Effector CD4-positive, alpha-beta T cell (primary cell): Measurements from ENCODE around the gene ARL14. TPM values are rescaled to one million over a fixed set of nuclear protein-coding genes. Genes with fewer than 3 reads are reported as not detected.

ENCODE experiments used
- DNase-seq: peaks from one replicate; pipeline ENCODE4 v3.0.0-alpha.2; 2020
- total RNA-seq: gene quantifications from one replicate; lab custom pipeline; 2026; lab: John Stamatoyannopoulos, UW

ARL14 gene
- total RNA-seq: not detected

DNA sequence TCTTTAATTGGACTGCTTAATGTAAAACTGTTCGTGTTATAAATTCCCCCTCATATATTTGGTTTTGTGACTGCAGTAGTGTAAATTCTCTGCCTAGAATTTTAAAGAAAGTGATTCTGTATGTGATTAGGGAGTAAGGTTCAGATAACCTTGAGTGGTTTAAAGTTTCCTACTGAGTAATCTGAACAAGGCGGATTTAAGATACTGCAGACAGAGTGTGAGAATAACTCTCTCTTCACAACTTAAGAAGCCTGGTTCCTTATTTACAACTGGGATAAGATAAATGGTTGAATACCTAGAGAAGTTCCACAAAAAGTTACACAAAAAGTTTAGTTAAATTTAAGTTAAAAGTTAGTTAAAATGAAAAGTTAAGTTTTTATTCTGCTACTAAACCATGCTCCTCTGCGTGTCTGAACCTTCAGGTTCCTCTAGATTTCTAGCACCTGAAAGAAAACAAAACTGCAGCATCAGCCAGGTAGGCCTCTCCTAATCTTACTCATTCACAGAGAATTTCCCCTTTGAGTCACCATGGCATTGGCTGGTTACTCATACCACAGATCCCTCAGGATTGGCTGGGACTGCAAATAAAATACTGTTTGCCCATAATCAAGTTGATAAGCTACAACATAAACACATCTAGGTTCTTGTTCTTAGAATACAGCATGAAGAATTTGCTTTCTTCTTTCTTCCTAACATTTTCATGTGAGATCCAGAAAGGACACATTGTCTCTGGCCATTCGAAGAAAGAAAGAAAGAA, at the start of gene ARL14:
Gene ARL14, plus strand, starts transcription at position 614 of the 757 bp plus-strand sequence. CDS start 187 bp downstream, outside the sequence.
- no peak for DNase-seq

DNA sequence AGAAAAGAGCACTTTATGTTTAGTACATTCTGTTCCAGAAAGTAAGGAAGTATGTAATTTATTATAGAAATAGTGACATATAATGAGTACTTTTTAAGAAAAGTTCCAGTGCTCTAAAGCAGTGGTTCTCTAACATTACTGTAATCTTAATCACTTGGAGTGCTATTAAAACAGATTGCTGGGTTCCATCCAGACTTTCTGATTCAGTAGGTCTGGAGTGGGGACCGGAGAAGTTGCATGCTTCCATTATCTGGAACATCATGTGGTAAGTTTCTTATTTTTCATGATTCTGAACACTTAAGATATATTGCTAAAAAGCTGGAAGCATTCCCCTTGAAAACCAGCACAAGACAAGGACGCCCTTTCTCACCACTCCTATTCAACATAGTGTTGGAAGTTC, 47.5 kb upstream of the ARL14 start:
- no peak for DNase-seq

DNA sequence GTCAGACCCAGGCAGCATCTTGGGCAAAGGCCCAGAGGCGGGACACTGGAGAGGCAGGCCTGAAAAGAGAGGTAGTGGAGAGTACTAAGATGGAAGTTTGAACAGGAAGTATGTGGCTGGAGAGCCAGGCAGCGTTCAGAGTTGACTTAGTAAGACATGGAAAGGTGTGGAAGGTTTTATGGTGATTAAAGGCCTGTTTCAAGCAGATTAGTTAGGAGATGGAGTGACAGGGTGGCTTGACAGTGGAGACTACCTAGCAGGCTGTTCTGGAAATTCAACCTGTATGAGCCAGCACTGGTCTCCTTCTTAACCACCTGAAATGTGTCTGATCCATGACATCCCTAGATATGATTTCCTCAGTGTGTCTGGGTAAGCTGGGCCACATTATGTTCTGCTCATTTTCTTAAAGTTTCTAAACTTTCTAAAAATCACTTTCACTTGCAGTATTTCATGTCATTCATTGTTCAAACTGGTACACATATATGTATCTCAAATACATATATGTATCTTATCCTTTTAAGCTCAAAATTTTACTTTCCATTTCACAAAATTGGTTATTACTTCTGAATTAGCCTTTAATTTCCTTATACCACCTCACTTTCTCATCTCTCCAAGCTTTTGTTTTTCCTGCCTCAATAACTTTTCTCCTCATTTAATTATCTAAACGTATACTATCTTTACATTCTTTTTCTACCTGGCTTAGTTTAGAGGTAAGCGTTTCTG, 43.4 kb upstream of the ARL14 start:
- no peak for DNase-seq

DNA sequence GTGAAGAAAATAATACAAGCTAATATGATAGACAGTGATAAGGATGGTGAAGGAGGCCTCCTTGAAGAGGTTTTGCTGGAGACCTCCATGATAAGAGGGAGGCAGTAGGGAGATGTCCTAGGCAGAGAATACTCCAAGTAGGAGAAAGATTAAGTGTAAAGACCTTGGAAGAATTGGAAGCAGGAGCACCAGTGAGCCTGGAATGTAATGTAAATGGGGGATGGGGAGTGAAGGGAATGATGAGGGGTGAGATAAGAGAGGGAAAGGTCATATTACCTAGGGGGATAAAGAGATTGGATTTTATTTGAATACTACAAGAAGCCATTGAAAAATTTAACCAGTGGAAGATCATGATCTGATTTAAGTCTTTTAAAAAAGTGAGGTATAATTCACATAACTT, 41.7 kb upstream of the ARL14 start:
- DNase-seq: no peak

DNA sequence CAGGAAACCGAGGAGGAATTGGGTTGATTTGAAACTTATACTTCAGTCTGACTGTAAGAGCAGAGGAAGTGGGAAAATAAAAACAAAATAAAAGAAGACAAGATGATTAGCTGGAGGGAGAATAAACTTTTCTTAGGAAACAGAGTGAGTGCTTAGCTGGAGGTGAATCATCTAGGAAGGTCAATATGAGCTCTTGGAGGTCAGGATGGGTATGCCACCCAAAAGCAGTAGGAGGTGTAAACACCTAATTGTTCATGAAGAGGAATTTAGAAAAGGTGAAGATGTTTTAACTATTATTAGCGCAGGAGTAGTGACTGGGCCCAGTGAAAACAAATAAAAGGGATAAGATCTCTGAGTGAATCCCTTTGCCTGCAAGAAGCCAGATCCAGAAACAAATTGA, 39.9 kb upstream of the ARL14 start:
- no peak for DNase-seq

DNA sequence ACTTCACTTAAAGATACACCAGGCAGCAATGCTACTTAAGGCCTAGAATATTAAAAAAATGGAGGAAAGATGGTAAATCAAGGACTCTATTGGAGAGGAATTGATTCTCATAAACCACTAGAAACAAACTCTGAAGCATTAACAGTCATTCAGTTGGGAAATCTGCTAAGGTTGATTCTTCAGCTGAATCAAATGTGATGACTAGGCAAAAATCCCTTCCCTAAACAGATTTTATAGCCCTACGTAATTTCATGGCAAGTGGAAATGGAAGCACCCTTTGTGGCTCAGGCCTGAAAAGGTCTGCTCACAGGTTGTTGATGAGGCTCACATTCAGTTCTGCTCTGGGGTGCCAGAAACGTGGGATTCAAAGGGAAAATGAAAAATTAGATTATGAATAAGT, 38.8 kb upstream of the ARL14 start:
- no peak for DNase-seq

DNA sequence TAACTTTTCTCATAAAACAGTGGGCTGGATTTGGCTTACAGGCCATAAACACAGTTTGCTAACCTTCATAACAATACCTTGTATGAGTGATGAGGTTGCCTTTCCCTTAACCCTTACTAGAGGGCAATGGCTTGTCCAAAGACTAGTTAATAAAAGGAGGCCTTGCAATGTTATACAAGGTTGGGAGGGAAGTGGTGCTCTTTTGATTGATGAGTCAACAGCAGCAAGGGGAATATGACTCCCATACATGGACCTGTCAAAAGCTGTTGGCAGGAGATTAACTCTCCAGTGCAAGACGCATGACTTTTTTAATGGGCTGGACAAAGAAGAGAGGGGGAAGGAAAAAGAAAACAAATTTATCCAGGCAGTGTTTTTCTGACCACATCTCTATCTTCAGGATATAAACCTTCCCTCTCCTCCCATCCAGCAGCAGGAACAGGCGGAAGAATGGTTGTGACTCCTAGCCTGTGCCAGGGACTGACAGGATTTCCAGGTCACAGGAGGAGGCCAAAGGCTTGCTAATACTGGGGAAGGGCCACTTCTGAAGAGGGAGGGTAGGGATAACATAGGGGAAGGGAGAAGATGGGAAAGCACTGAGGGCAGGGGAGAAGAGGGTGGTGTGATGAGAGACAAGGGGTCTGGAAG, 35.2 kb upstream of the ARL14 start:
- no peak for DNase-seq

DNA sequence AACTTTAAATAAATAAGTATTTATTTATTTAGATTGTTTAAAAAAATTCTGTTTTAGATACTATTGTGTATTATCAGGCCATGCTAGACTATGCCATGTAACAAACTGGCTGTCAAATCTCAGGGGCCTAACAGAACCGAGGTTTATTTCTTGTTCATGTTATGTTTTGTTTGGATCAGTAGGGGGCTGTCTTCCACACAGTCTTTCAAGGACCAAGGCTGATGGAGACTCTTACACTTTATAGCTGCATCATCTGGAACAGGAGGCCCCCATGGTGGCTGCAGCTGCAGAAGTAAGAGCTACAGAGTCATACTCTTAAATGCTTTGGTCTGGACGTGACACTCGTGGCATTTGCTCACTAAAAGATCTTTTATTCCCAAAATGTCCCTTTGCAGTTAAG, 33.0 kb upstream of the ARL14 start:
- no peak for DNase-seq

DNA sequence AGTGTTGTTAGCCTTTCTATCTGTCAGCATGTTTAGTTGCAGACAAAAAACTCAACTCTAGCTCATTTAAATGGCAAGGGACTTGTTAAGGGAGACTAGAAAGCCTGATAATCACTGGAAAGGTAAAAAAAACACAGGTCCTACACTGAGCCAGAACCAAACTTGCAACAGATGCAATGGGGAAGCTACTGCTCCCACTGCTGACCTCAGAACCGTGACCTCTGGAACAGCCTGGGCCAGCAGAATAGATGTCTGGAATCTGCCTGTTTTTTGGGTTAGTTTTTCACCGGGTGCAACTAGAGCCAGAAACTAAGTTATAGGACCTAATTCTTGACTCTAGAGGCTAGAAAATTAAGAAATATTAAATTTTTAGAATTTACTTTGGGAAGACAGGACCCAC, 32.5 kb upstream of the ARL14 start:
- DNase-seq: no peak

DNA sequence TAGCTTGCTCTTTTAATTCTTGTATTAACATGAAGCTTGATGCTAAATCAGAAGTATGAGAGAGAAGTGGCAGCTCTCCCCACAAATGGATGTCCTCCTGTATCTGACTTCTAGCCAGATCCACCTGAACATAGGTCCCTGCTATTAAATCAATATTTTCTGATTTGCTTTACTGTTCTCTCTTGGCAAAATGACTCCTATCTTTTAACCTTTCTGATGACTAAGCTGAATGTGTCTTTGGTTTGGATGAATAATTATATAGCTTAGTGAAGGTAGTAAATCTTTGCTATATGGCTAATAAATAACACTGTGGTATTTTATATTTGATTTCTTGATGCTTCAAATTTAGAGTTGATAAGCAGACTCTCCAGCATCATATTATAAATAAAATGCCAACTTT, 28.3 kb upstream of the ARL14 start:
- no peak for DNase-seq

DNA sequence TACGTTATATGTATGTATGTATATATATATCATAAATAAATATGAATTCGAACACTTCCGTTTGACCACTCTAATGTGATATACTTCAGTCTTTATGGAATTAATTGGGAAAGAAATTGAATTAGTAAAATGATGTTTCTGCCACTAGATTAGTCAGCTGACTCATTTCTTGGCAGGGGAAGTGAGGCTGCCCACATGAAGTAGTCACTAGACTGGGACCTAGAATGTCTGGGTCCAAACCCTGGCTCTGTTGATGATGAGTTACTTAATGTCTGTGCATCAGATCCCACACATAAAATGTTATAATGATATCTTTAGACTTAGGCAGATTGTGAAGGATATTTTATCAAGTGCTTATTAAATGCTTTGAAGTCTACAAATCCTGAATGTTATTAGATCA, 27.4 kb upstream of the ARL14 start:
- DNase-seq: no peak

DNA sequence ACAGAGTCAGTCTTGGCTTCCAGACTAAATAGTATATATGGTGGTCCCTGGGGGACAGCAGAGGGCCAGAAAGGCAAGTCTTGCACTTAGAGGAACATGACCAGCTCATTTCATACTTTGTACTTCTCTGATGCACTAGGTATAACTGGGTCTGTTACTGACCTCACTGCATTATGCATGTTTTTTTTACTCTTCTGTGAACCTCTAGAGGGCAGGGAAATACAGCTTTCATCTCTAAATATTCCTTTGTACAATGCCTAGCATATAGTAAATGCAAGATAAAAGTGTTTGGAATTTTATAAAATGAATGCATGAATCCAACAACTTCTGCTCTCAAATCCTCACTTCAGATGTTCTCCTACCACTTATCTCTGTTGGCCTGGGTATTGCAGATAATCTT, 23.4 kb upstream of the ARL14 start:
- DNase-seq: no peak

DNA sequence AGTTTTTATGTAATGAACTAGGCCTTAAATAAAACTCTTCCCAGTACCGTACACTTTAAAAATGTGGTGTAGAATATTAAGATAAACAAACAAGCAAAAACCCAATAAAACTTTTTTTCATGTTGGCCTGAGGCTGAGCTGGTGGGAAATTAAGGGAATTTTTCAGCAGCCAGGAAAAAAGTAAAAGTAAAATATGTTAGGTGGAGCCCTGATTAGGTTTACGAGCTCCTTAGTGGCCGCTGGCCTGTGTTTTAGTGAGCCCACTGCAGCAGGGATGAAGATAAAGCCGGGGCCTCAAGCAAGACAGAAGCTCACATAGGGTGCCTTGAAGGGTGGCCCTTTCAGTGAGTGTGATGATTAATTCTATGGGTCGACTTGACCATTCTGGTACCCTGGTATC, 16.1 kb upstream of the ARL14 start:
- DNase-seq: no peak

DNA sequence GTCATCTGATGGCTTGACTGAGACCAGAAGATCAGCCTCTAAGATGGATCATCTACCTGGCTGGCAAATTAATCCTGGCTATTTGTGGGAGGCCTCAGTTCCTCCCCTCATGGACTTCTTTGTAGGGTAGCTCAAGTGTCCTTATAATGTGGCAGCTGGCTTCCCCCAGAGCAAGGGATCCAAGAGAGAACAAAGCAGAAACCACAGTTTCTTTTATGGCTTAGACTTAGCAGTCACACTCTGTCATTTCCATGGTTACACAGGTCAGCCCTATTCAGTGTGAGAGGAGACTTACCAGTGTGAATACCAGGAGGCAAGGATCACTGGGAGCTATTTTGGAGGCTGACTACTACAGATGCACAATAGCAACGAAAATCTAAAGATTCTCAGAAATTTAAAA, 15.3 kb upstream of the ARL14 start:
- no peak for DNase-seq

DNA sequence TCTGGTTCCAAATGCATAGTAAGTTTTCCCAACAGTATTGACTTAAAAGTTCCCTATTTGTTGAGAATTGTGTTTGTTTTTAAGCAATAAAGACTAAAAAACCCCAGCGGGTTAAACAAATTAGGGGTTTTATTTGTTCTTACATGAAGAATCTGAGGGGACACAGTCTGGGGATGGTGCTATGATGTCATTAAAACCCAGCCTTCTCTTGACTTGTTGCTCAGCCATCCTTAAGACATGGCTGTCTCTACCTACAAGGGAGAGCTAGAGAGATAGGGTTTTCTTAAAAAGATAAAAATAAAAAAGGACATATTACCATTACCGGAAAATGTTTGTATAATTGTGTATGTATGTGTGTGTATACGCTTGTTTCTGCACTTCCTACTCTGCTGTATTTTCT, 11.7 kb upstream of the ARL14 start:
- DNase-seq: no peak

DNA sequence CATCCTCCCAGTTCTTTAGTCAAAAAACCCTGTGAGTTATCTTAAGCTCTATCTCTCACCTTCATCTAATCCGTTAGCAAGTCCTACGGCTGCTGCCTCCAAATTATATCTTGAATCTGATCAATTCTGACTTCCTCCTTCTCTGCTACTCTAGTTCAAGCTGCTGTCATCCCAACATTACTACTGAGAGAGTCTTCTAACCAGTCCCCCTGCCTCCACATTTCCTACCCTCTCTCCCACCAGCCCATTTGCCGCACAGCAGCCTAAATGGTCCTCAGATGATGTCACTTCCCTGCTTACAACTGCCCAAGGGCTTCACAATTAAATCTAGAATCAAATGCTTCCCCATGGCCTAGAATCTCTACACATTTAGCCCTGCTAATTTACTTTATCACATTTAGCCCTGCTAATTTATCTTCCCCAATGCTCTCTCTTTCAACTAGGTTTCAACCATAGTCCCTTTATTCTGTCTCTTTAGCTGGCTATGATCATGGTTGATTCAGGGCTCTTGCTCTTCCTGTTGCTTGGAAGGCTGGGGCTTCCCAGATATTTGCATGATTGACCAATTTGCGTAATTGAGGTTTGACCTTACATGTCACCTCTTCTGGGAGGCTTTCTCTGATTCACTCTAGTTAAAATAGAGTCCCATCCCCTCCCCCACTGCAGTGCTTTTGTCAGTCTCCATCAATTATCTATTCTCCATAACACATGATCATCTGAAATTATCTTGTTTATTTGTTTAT, 11.0 kb upstream of the ARL14 start:
- DNase-seq: no peak

DNA sequence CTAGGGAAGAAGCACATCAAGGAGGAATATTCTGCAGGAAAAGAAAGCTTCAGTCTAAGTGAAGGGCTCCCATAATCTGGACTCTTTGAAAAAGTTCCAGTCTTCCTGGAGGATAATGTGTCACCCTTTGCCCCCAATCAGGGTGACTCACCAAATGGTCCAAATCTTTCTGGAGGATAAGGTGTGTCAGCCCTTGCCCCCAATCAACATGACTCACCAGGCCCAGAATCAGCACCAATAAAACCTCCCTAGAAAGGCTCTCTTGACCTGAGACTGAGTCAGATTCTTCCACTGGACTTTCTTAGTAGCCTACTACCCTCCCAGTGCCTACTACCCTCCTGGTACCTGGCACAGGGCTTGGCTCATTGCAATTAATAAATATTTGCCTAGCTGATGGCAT, 9.5 kb upstream of the ARL14 start:
- no peak for DNase-seq

DNA sequence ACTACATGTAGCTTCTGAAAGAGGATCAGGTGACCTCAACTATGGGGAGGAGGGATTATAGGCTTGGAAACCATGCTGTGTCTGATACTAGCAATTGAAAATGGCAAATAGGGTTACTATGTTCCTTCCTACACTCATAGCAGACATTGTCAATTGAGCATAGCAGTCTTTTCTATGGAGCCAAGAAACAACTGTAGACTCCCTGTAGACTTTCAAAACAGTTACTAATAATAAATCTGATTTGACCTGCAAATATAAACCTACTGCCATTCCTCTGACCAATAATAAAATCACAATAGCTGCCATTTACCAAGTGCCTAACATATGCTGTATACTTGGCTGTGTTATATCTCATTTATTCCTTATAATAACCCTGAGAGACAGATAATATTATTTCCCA, 8.5 kb upstream of the ARL14 start:
- no peak for DNase-seq

DNA sequence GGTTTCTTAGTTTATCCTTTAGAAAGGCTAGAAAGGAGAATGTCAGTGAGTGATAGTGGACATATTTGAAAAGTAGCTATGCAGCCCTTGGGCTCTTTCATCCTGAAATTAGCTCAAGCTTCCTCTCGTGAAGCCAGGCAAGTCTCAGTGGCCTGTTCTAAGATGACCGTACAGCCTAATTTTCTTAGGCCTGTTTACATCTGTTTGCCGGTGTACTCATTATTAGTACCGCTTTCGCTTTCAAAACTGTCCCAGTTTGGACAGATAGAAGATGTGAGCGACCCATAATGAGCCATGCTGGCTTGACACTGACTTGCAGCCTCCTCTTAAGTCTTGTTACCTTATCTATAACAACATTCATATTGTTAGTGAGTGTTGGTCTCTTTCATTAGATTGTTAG, 5.7 kb upstream of the ARL14 start:
- DNase-seq: no peak

DNA sequence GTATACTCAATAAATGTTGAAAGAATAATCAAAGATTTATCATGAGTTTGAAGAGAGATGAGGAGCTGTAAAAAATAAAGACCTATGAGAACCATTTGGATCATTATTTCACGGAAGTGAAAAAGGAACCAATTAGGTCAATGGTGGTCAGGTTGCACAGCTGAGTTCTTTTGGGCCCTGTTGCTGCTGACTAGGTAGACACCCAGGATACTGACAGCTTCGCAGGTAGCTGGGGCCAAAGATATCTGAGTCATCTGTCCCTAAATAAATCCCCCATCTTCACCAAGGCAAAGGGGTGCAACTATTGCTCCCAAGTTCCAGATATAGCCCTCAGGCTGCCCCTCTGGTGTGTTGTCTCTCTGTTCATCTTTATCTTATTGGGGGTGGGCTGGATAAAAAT, 5.0 kb upstream of the ARL14 start:
- DNase-seq: no peak

DNA sequence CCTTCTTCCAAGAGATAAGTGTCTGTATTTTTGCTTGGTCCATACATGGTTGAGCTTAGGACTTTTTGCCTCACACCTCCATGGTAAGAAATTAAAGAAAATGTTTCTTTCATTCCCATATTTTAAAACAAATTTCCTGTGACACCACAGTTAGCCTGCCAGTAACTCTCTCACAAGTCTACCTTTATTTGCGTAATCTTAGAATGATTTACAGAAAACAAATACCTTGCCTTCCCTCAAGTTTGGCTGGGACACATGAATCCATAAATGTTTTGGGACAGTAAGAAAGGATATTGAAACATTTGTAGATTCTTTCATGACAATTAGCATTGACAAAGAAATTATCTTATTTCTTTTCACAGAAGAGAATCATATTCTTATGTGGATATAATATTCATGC, 3.8 kb upstream of the ARL14 start:
- no peak for DNase-seq

DNA sequence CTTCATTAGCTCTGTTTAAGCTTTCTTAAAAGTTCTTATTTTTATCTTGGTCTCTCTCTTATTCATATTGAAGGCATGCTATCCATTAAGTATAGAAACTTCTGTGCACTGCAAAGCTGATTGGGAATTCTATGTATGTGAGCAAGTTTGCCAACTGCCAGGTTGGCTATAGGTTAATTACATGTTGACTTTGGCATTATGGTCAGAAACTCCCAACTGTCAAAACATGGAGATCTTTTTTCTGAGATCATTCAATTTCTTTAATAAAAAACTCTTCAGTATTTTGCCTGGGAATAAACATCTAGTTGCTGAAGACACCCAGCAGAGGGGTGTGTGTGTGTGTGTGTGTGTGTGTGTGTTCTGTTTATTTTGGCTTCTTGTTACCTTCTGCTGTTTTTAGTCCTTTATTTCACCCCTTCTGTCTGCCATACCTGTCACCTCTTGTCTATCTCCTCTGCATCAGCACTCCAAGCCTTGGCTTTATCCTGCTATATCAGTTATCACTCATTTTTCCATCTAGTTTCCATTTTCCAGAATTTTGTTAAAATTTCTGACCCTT, 1.3 kb upstream of the ARL14 start:
- no peak for DNase-seq

DNA sequence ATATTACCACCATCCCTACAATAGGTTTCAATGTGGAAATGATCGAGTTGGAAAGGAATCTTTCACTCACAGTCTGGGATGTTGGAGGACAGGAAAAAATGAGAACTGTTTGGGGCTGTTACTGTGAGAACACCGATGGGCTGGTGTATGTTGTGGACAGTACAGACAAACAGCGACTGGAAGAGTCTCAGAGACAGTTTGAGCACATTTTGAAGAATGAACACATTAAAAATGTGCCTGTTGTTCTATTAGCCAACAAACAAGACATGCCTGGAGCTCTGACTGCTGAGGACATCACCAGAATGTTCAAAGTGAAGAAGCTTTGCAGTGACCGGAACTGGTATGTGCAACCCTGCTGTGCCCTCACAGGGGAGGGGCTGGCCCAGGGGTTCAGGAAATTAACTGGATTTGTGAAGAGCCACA, 510 bp downstream of the ARL14 start:
- no peak for DNase-seq
